Inflammatory macrophage treated with lipopolysaccharide for 1 hour (primary cell): ENCODE measurements around the gene ACER2.
A peak's percentile ranks its signal among the peaks of the same experiment; 100 is the strongest.
"Not testable (repeated sequence)": the region's sequence is repeated elsewhere in the genome, so short reads cannot be mapped to it uniquely, and the experiment has no call there.

ENCODE experiments used
- DNase-seq, 2 donors: peaks; one replicate each; pipeline ENCODE4 v3.0.0-alpha.2; 2020 to 2022

Gene ACER2

DNA sequence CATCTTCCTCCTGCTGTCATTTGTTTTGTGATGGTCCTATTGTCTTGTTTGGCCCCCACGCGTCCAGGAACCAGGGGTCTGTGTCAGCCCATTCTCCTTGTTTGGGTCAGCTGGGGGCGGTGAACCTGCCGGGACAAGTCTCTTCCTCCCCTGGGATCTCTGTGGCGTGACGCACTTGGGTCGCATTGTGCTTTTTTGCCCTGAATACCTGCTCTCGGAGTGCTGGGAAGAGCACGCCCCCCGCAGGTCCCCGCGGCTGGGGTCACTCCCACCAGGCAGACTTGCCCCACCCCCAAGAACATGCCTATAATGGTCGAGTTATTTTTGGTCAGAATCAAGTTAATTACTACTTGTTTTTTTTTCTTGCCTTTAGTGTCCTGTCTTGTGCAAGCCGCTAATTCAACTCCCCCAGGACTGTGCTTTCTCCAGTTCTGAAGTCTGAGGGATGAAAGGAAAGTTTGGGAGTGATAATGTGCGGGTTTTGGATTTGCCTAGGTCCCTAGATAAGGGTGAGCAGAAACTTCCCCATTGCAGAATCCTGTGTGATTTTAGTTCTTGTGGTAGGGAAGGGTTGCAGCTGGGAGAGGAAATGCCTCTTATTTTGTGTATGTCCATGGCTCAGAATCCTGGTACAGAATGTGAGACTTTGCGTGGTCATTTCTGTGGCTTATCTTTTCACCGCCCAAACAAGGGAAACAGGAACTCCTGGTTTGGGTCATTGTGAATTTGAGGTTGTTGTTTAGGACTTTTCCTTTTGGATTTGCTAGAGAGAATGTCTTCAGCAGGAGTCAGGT, 789 bp downstream of the ACER2 start:
- peak; percentile 5 to 16 for DNase-seq

- DNase-seq: no peak
These were observed 1.3 kb downstream of the ACER2 start for GRCh38 chr9:19410195-19410503.

- no peak for DNase-seq
These were observed 1.8 kb downstream of the ACER2 start for GRCh38 chr9:19410594-19410993.

DNA sequence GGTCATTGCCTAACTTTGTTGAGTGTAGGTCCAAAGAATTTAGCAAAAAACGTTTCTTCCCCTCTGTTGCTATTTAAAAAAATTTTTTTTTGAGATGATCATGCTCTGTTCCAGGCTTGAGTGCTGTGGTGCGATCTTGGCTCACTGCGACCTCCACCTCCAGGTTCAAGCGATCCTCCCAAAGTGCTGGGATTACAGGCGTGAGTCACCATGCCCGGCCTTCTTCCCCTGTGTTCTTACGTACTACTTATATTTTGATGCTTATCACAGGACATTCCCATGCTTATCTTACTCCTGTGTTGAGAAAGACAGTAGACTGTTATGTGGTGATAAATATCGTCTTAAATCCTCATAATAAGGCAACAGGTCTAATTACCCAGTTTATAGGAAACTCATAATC, 2.5 kb downstream of the ACER2 start:
- DNase-seq: no peak

DNA sequence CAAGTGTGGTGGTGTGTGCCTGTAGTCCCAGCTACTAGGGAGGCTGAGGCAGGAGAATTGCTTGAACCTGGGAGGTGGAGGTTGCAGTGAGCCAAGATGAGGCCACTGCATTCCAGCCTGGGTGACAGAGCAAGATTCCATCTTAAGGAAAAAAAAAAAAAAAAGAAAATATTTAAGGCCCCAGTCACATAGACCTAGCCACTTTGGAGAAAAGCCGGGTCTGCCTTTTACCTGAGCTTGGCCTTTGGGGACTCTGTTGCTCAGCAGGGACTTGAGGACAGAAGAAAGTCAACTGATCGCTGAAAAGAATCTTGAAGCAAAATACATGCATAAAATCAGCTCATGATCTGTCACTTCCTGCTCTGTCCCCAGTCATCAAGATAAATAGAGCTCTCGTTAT, 4.6 kb downstream of the ACER2 start:
- not testable (repeated sequence) for DNase-seq

- no peak for DNase-seq
These were observed 7.3 kb downstream of the ACER2 start for GRCh38 chr9:19416143-19416542.

GRCh38 chr9:19420877-19421276, 12.1 kb downstream of the ACER2 start:
- no peak for DNase-seq

GRCh38 chr9:19423163-19423562, 14.4 kb downstream of the ACER2 start:
- DNase-seq: no peak

GRCh38 chr9:19424176-19424779, 15.5 kb downstream of the ACER2 start:
- DNase-seq: no peak

DNA sequence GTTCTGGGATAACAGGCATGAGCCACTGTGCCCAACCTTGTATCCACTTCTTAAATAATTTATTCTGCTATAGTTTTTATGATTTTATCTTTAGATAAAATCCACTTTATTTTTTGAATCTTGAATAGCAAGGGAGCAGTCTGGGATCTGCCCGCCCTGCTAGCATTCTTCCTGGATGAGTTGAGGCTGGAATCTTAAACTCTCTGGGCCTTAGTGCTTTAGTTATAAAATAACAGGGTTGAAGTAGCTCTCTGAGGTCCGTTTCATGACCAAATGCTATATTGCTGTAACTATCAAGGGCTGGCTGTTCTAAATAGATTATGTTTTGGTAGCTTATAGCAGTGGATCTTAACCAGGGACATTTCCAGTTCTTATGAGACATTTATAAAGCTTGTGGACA, 20.8 kb downstream of the ACER2 start:
- no peak for DNase-seq

DNA sequence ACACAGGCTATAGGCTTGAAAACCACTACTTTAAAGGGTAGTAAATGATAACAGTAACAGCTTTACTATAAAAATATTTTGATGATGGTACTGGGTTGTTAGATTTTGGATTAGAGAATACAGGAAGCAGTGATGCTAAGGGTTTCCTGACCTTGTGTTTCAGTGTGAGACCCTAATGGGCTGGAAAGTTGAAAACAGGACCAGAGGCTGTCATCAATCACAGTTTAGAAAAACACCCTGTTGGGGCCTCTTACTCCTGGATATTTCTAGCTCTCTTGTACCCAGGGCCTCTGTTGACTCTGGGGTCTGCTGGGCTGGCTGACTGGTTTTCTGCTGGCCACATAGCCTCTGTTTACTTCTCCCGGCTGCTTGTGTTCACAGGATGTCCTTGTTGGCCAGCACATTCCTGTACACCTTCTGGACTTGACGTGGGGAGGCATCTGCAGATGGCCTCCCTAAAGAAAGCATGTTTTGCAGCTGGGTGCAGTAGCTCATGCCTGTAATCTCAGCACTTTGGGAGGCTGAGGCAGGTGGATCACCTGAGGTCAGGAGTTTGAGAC, 21.5 kb downstream of the ACER2 start:
- no peak for DNase-seq

- no peak for DNase-seq
These were observed 22.8 kb downstream of the ACER2 start for GRCh38 chr9:19431361-19432171.

DNA sequence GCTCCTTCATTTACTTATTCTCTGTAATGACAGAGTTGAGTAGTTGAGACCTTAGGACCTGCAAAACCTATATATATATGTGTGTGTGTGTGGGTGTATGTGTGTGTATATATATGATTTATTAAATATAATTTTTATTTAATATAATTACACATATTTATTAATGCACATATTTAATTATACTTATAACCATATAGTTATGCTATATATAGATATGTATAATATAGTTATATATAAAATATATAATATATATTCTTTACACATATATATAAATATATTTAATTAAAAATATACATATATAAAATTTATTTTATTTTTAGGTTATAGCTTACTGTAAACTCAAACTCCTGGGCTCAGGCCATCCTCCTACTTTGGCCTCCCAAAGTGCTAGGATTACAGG, 23.7 kb downstream of the ACER2 start:
- DNase-seq: no peak

GRCh38 chr9:19433729-19434128, 24.9 kb downstream of the ACER2 start:
- DNase-seq: not testable (repeated sequence)

- no peak for DNase-seq
These were observed 31.6 kb downstream of the ACER2 start for GRCh38 chr9:19440376-19440775.

DNA sequence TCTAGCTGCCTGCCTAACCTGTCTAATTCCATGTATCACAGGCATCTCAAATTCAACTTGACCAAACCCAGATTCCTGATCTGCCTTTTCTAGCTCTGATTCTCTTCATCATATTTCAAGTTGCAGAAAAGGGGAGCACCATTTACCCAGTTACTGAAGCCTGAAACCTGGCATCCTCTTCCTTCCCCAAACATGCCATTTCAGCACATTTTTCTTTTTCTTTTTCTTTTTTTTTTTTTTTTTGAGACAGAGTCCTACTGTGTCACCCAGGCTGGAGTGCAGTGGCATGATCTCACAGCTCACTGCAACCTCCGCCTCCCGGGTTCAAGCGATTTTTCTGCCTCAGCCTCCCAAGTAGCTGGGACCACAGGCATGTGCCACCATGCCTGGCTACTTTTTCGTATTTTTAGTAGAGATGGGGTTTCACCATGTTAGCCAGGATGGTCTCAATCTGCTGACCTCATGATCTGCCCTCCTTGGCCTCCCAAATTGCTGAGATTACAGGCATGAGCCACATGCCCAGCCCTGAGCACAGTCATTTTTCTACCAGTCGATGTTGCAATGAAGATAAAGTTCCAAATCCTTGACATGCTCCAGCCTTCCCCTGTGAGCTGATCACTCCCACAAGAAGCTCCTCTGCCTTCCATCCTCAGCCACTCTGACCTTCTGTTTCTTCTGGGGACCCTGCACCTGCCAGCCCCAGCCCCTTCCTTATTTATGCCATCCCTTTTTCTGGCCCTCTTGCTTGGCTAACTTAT, 32.2 kb downstream of the ACER2 start:
- DNase-seq: no peak

DNA sequence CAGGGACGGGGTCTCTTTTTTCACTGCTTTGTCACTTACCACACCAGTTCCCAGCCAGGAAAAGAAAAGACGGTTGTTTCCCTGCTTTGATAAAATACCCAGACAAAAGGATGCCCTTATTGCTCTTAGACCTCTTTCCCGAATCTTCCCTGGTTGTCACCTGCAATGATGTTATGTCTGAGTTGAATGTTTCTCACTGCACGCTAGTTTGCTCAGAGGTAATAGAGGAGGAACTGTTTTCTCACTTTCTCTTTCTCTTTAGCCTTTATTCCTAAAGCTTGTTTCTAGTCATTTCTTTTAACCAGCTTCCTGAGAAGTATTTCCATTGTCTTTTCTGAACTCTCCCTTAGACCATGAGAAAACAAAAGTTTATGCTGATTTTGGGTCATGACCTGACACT, 32.9 kb downstream of the ACER2 start:
- peak; percentile 14 to 17 for DNase-seq

DNA sequence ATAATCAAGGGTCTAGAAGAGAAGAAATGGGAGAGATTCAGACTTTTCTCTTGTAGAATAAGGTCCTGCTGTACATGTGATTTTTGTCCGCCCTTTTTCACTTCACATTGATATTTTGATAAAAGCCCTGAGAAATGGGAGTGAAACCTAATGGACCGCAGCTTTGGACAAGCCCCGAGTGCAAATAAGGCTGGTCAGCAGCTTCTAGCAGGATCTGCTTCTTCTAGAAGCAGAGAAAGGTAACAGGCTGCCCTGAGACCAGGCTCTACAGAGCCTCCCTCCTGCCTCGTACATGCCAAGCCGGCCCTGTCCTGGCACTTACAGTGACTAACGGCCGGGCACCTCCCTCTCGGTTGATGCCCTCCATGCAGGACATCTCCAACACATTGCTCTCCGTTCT, 33.4 kb downstream of the ACER2 start:
- DNase-seq: no peak

GRCh38 chr9:19445452-19445851, 36.6 kb downstream of the ACER2 start:
- DNase-seq: no peak

DNA sequence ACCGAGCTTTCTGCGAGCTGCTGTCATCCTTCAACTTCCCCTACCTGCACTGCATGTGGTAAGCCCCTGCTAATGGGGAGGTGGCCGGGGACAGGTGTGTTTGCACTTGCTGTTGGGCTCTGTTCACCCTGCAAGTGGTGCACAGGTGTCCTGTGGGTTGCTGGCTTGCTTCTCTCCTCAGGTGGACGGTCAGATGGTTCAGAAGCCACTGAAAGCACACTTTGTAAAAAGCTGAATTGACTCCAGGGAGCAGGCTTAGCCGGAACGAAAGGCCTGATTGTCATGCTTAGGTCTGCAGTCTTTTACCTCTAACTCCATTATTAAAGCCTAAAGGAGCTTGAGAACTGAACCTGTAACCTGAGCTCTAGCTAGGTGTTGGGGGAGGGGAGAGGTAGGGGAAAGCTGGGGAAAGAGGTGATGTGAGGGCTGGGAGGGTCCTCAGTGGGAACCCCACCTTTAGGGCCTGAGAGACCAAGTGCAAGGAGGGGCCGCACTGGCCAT, 37.6 kb downstream of the ACER2 start:
- no peak for DNase-seq

GRCh38 chr9:19451240-19452087, 42.7 kb downstream of the ACER2 start:
- no peak for DNase-seq

GRCh38 chr9:19456426-19456825, 47.6 kb downstream of the ACER2 start:
- DNase-seq: no peak
